ENCODE data around the gene ZFP14. TPM values are rescaled to one million over a fixed set of nuclear protein-coding genes. Genes with fewer than 3 reads are reported as not detected.
"Not testable (repeated sequence)": the region's sequence is repeated elsewhere in the genome, so short reads cannot be mapped to it uniquely, and the experiment has no call there.

The ZFP14 gene
- total and polyA plus RNA-seq, 2 of the 4 experiments (the other 2 are of a cell fraction), result 0.67 to 2.0 TPM

- H2AK9ac ChIP-seq (replicated peaks; ENCODE audit: low read depth, low read length, poor library complexity); H2AFZ ChIP-seq (replicated peaks; ENCODE audit: low read length, poor library complexity); H3K9ac ChIP-seq (ENCODE audit: low read depth, low read length); H3K79me1 ChIP-seq (ENCODE audit: low read depth in 1 of 2, low read length in 2 of 2); ATAC-seq (ENCODE audit: low read depth); H2AK5ac ChIP-seq (ENCODE audit: low read depth, low read length); in situ Hi-C loops (cut with MboI; ENCODE audit: low sequenced_read_pairs); dilution Hi-C loops (cut with HindIII; ENCODE audit: low sequenced_read_pairs, unreplicated experiment); POLR2A ChIA-PET (ENCODE audit: unreplicated experiment); H3K9me3 ChIP-seq (ENCODE audit: control insufficient read depth, insufficient read depth, low read length); CTCF ChIA-PET; H3K9me1 ChIP-seq (ENCODE audit: insufficient read depth, low read length); H4K91ac ChIP-seq (ENCODE audit: insufficient read depth, low read depth, low read length); H2BK15ac ChIP-seq (ENCODE audit: low read depth, low read length); H3K27me3 ChIP-seq (ENCODE audit: control insufficient read depth, insufficient read depth, low read length); H4K5ac ChIP-seq (ENCODE audit: low read depth, low read length); DNase-seq; BruUV-seq (replicated peaks); H4K20me1 ChIP-seq (ENCODE audit: insufficient read depth, low read length); H2BK20ac ChIP-seq (ENCODE audit: low read depth, low read length); H3K56ac ChIP-seq (ENCODE audit: extremely low read depth, insufficient read depth, low read length); H3K18ac ChIP-seq (ENCODE audit: low read depth, low read length); H3K27ac ChIP-seq (ENCODE audit: insufficient read depth, low read length); H3K4me2 ChIP-seq (ENCODE audit: low read depth, low read length); H3K14ac ChIP-seq (replicated peaks; ENCODE audit: low read depth, low read length); intact Hi-C loops (cut with micrococcal nuclease); H2BK5ac ChIP-seq (ENCODE audit: low read depth, low read length, poor library complexity, severe bottlenecking); H3K4me3 ChIP-seq (ENCODE audit: insufficient read depth, low read depth, low read length); H3K4ac ChIP-seq (ENCODE audit: low read depth, low read length); H3K4me1 ChIP-seq (ENCODE audit: control insufficient read depth, insufficient read depth, low read length); H4K8ac ChIP-seq (ENCODE audit: low read depth in 2 of 2, low read length in 2 of 2); H3K23ac ChIP-seq (ENCODE audit: low read depth, low read length); H2BK120ac ChIP-seq (ENCODE audit: low read depth, low read length): not testable (repeated sequence)
- WGBS, 2 experiments (ENCODE audit: extremely low coverage in 2 of 2, insufficient read length in 1 of 2), result 81% methylated on average over 4 of the region's 16 CpGs; no CpG with 5 or more reads in 1 of the 2 experiments
- peaks cover 18% of the 10 kb centered on the region for H3K36me3 ChIP-seq (ENCODE audit: control insufficient read depth, insufficient read depth, low read length)
Measured at GRCh38 chr19:36329534-36329933, 49.5 kb downstream of the ZFP14 start.

GRCh38 chr19:36326649-36327048 lies 52.4 kb downstream of the ZFP14 start:
- not testable (repeated sequence) for H4K91ac ChIP-seq (ENCODE audit: insufficient read depth, low read depth, low read length)

More at GRCh38 chr19:36326649-36327048, 52.4 kb downstream of the ZFP14 start:
- H2BK15ac ChIP-seq (ENCODE audit: low read depth, low read length); dilution Hi-C loops (cut with HindIII; ENCODE audit: low sequenced_read_pairs, unreplicated experiment); in situ Hi-C loops (cut with MboI; ENCODE audit: low sequenced_read_pairs); H2BK5ac ChIP-seq (ENCODE audit: low read depth, low read length, poor library complexity, severe bottlenecking); H3K27ac ChIP-seq (ENCODE audit: insufficient read depth, low read length); H2AK5ac ChIP-seq (ENCODE audit: low read depth, low read length); H3K23ac ChIP-seq (ENCODE audit: low read depth, low read length); H3K56ac ChIP-seq (ENCODE audit: extremely low read depth, insufficient read depth, low read length); H3K4ac ChIP-seq (ENCODE audit: low read depth, low read length); H4K20me1 ChIP-seq (ENCODE audit: insufficient read depth, low read length); POLR2A ChIA-PET (ENCODE audit: unreplicated experiment); H3K18ac ChIP-seq (ENCODE audit: low read depth, low read length); H3K79me1 ChIP-seq (ENCODE audit: low read depth in 1 of 2, low read length in 2 of 2); H2AK9ac ChIP-seq (replicated peaks; ENCODE audit: low read depth, low read length, poor library complexity); H2AFZ ChIP-seq (replicated peaks; ENCODE audit: low read length, poor library complexity); intact Hi-C loops (cut with micrococcal nuclease); ATAC-seq (ENCODE audit: low read depth); H3K14ac ChIP-seq (replicated peaks; ENCODE audit: low read depth, low read length); H3K27me3 ChIP-seq (ENCODE audit: control insufficient read depth, insufficient read depth, low read length); DNase-seq; BruUV-seq (replicated peaks); H3K9me3 ChIP-seq (ENCODE audit: control insufficient read depth, insufficient read depth, low read length); H3K9me1 ChIP-seq (ENCODE audit: insufficient read depth, low read length); H2BK20ac ChIP-seq (ENCODE audit: low read depth, low read length); H4K8ac ChIP-seq (ENCODE audit: low read depth in 2 of 2, low read length in 2 of 2); H3K4me2 ChIP-seq (ENCODE audit: low read depth, low read length); H3K4me1 ChIP-seq (ENCODE audit: control insufficient read depth, insufficient read depth, low read length); H3K9ac ChIP-seq (ENCODE audit: low read depth, low read length); H4K5ac ChIP-seq (ENCODE audit: low read depth, low read length); CTCF ChIA-PET; H2BK120ac ChIP-seq (ENCODE audit: low read depth, low read length); H3K4me3 ChIP-seq (ENCODE audit: insufficient read depth, low read depth, low read length): not testable (repeated sequence)
- WGBS, 2 experiments (ENCODE audit: extremely low coverage in 2 of 2, insufficient read length in 1 of 2), result 83% methylated on average over 4 of the region's 10 CpGs; no CpG with 5 or more reads in 1 of the 2 experiments
- H3K36me3 ChIP-seq (ENCODE audit: control insufficient read depth, insufficient read depth, low read length), result peaks cover 18% of the 10 kb centered on the region

Data from IMR-90 (cell line).